Activated naive CD8-positive, alpha-beta T cell treated with anti-CD3 and anti-CD28 coated beads, Interleukin-2, amount 50 U/mL, for 24 hours (primary cell): Measurements from ENCODE around the gene BPI.
"Not testable (repeated sequence)": the region's sequence is repeated elsewhere in the genome, so short reads cannot be mapped to it uniquely, and the experiment has no call there.

Experiments used
- ATAC-seq: fragments of 150-1000 bp; cut with Tn5 transposase; one replicate; pipeline ENCODE4 v1.10.0; 2021
- DNase-seq: peaks from one replicate; pipeline ENCODE4 v3.0.0; 2021
- H3K27ac Mint-ChIP-seq: one replicate; pipeline ENCODE4 v1.8.0; 2021; ENCODE audit warnings: mild to moderate bottlenecking, mixed read lengths
- H3K27me3 Mint-ChIP-seq: one replicate; pipeline ENCODE4 v1.8.0; 2021; ENCODE audit warnings: mixed read lengths
- H3K36me3 Mint-ChIP-seq: one replicate; pipeline ENCODE4 v1.8.0; 2021; ENCODE audit warnings: low read depth, mixed read lengths
- H3K4me1 Mint-ChIP-seq: one replicate; pipeline ENCODE4 v1.8.0; 2021; ENCODE audit warnings: mixed read lengths
- H3K4me3 Mint-ChIP-seq: one replicate; pipeline ENCODE4 v1.8.0; 2021; ENCODE audit warnings: mild to moderate bottlenecking, moderate library complexity, mixed read lengths
- H3K9me3 Mint-ChIP-seq: one replicate; pipeline ENCODE4 v1.8.0; 2021; ENCODE audit warnings: mixed read lengths

Gene BPI

DNA sequence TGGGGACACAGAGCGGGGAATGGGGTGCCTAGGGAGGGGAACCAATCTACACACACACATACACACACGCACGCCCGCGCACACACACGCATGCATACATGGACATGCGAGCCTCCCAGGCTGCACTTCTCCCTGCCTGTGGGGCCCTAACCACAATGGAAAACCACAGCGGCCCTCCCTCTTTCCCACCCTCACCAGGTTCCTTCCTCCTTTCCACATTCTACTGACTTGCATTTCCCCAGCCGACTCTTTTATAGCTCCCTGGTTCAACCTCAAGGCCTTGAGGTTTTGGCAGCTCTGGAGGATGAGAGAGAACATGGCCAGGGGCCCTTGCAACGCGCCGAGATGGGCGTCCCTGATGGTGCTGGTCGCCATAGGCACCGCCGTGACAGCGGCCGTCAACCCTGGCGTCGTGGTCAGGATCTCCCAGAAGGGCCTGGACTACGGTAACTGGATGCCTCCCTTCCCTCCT, at the start of gene BPI:
Gene BPI (plus strand): TSS at position 249 of the 472 bp plus-strand sequence. CDS start 68 bp downstream, at position 317.
- Mint-ChIP-seq H3K27me3 (peaks cover 51% of the 10 kb centered on the region), H3K4me1 (peaks cover 11% of the 10 kb centered on the region), H3K27ac (no peak within 1 kb of the TSS), H3K9me3 (no peaks in the 10 kb centered on the region), H3K4me3 (no peak within 1 kb of the TSS), H3K36me3 (no peaks in the 10 kb centered on the region)
- DNase-seq (peak; percentile 24), ATAC-seq (peak; percentile 45)

- not testable (repeated sequence) for H3K9me3 Mint-ChIP-seq, H3K27ac Mint-ChIP-seq, DNase-seq, H3K36me3 Mint-ChIP-seq, ATAC-seq, H3K4me3 Mint-ChIP-seq, H3K4me1 Mint-ChIP-seq
- H3K27me3 Mint-ChIP-seq, result peaks cover 18% of the 10 kb centered on the region
Measured at GRCh38 chr20:38254621-38255020, 49.3 kb upstream of the BPI start.

DNA sequence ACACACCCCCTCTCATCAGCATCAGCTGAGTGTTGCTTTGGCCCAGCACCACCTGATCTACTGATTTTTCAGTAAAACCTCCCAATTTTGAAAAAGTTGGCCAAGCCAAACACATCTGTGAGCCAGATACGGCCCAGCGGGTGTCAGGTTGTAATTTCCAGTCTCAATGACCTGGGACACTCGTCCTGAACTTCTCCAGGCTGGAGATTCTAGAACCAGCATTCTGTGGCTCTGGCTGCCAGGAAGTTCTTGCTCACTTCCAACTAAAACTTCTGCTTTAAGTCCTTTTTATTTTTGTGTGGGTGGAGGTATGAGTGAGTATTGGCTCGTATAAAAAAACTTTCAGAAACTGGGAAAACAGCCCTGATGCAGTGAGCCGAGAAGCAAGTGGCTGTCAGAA, 48.6 kb upstream of the BPI start:
- no peaks in the 10 kb centered on the region for H3K9me3 Mint-ChIP-seq
- H3K4me3 Mint-ChIP-seq, result no peak overlapping the region
- no peak for ATAC-seq
- H3K4me1 Mint-ChIP-seq, result no peaks in the 10 kb centered on the region
- H3K36me3 Mint-ChIP-seq, result no peaks in the 10 kb centered on the region
- H3K27ac Mint-ChIP-seq, result no peak overlapping the region
- peaks cover 25% of the 10 kb centered on the region for H3K27me3 Mint-ChIP-seq
- no peak for DNase-seq

DNA sequence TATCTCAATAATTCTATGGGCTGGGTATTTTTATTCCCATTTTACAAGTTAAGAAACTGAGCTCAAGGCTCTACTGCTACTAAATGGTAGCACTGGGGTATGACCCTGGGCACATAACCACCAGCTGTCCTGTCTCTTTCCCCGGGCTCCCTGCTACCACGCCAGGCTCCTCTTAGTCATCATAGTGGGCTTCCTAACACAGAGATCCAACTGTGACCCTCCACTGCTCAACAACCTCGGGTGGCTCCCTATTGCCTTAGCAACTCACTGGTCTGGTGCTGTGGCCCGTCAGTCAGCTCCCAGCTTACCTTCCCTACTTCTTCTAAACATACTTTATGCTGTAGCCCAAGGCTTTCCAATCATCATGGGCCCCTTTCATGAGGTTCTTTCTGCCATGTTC, 47.9 kb upstream of the BPI start:
- H3K36me3 Mint-ChIP-seq, result no peaks in the 10 kb centered on the region
- peaks cover 30% of the 10 kb centered on the region for H3K27me3 Mint-ChIP-seq

GRCh38 chr20:38256966-38257365, 47.0 kb upstream of the BPI start:
- H3K4me3 Mint-ChIP-seq, result no peak overlapping the region
- H3K27ac Mint-ChIP-seq, result no peak overlapping the region
- no peaks in the 10 kb centered on the region for H3K36me3 Mint-ChIP-seq
- no peaks in the 10 kb centered on the region for H3K4me1 Mint-ChIP-seq
- DNase-seq (no peak), ATAC-seq (no peak)
- H3K9me3 Mint-ChIP-seq, result no peaks in the 10 kb centered on the region
- peaks cover 35% of the 10 kb centered on the region for H3K27me3 Mint-ChIP-seq

More for the DNA sequence above, 47.9 kb upstream of the BPI start:
- Mint-ChIP-seq H3K4me1 (no peaks in the 10 kb centered on the region), H3K9me3 (no peaks in the 10 kb centered on the region), H3K4me3 (no peak overlapping the region), H3K27ac (no peak overlapping the region)
- no peak for ATAC-seq
- no peak for DNase-seq

GRCh38 chr20:38258545-38259215, 45.3 kb upstream of the BPI start:
- ATAC-seq, result no peak
- Mint-ChIP-seq H3K27ac (no peak overlapping the region), H3K4me3 (no peak overlapping the region)

GRCh38 chr20:38260025-38260377, 44.0 kb upstream of the BPI start:
- no peak overlapping the region for H3K4me3 Mint-ChIP-seq
- peaks cover 50% of the 10 kb centered on the region for H3K27me3 Mint-ChIP-seq
- ATAC-seq (no peak), DNase-seq (no peak)
- no peak overlapping the region for H3K27ac Mint-ChIP-seq
- H3K36me3 Mint-ChIP-seq, result no peaks in the 10 kb centered on the region
- H3K4me1 Mint-ChIP-seq, result no peaks in the 10 kb centered on the region
- no peaks in the 10 kb centered on the region for H3K9me3 Mint-ChIP-seq

More at GRCh38 chr20:38258545-38259215, 45.3 kb upstream of the BPI start:
- Mint-ChIP-seq H3K9me3 (no peaks in the 10 kb centered on the region), H3K36me3 (no peaks in the 10 kb centered on the region), H3K4me1 (no peaks in the 10 kb centered on the region), H3K27me3 (peaks cover 42% of the 10 kb centered on the region)
- DNase-seq, result no peak

- Mint-ChIP-seq H3K9me3 (no peaks in the 10 kb centered on the region), H3K4me3 (no peak within 1 kb of the TSS), H3K36me3 (no peaks in the 10 kb centered on the region), H3K27me3 (peaks cover 51% of the 10 kb centered on the region), H3K27ac (no peak within 1 kb of the TSS), H3K4me1 (no peaks in the 10 kb centered on the region)
- ATAC-seq, result no peak
- DNase-seq, result no peak
Measured at GRCh38 chr20:38260378-38261053, 43.4 kb upstream of the BPI start, which contains the start of gene KIAA1755. Gene KIAA1755, minus strand, starts transcription at chr20:38260735. Its CDS starts 235 bp downstream, at chr20:38260500.

DNA sequence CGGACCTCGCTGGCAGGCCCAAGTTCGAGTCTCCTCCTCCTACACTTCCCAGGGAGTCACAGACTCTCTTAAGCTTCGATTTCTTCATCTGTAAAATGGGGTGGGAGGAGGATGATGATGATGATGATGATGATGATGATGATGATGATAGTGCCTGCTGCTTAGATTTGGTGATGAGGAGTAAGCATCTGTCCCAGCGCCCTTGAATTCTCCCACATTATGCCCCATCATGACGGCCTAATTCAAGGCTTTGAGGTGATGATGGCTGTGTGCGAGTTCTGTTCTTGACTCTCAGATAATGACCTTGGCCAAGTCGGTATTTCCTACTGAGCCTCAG, 42.9 kb upstream of the BPI start:
- DNase-seq, result no peak
- no peaks in the 10 kb centered on the region for H3K36me3 Mint-ChIP-seq
- H3K27me3 Mint-ChIP-seq, result peaks cover 53% of the 10 kb centered on the region
- H3K9me3 Mint-ChIP-seq, result no peaks in the 10 kb centered on the region
- no peaks in the 10 kb centered on the region for H3K4me1 Mint-ChIP-seq
- H3K27ac Mint-ChIP-seq, result no peak overlapping the region
- no peak overlapping the region for H3K4me3 Mint-ChIP-seq
- ATAC-seq, result no peak

DNA sequence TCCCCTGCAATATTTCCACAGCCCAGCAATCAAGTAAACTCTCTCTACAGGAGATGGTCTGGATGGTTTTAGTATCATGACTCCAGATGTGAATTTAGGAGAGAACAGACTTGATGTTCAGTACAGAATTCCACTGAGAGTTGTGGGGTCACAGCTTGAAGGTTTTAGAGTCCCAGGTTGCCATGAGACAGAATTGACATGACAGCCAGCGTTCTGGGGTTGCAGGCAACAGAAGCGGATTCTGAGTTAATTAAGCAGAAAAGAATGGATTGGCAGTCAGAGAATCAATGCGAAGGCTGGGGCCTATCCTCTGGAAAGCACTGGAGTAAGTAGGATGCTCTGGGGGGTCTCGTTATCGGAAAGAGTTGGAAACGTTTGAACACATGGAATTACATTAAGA, 41.0 kb upstream of the BPI start:
- Mint-ChIP-seq H3K36me3 (no peaks in the 10 kb centered on the region), H3K4me3 (no peak overlapping the region), H3K4me1 (no peaks in the 10 kb centered on the region), H3K9me3 (no peaks in the 10 kb centered on the region), H3K27ac (no peak overlapping the region), H3K27me3 (peaks cover 52% of the 10 kb centered on the region)
- ATAC-seq (no peak), DNase-seq (no peak)

DNA sequence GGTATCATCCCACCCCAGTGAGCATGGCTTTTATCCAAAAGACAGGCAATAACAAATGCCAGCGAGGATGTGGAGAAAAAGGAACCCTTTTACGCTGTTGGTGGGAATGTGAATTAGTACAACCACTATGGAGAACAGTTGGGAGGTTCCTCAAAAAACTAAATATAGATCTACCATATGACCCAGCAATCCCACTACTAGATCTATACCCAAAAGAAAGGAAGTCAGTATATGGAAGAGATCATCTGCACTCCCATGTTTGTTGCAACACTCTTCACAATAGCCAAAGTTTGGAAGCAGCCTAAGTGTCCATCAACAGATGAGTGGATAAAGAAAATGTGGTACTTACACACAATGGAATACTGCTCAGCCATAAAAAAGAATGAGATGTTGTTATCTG, 37.5 kb upstream of the BPI start:
- no peaks in the 10 kb centered on the region for H3K36me3 Mint-ChIP-seq
- ATAC-seq, result no peak
- no peaks in the 10 kb centered on the region for H3K9me3 Mint-ChIP-seq
- peaks cover 34% of the 10 kb centered on the region for H3K27me3 Mint-ChIP-seq
- H3K4me3 Mint-ChIP-seq, result no peak overlapping the region
- H3K27ac Mint-ChIP-seq, result no peak overlapping the region
- no peaks in the 10 kb centered on the region for H3K4me1 Mint-ChIP-seq
- no peak for DNase-seq

GRCh38 chr20:38267296-38267695, 36.7 kb upstream of the BPI start:
- DNase-seq (no peak), ATAC-seq (no peak)
- Mint-ChIP-seq H3K4me3 (no peak overlapping the region), H3K27ac (no peak overlapping the region), H3K9me3 (no peaks in the 10 kb centered on the region), H3K4me1 (no peaks in the 10 kb centered on the region), H3K27me3 (peaks cover 30% of the 10 kb centered on the region), H3K36me3 (no peaks in the 10 kb centered on the region)

GRCh38 chr20:38267901-38268514, 35.9 kb upstream of the BPI start:
- ATAC-seq (no peak), DNase-seq (no peak)
- Mint-ChIP-seq H3K27ac (no peak overlapping the region), H3K4me3 (no peak overlapping the region), H3K27me3 (peaks cover 25% of the 10 kb centered on the region), H3K4me1 (no peaks in the 10 kb centered on the region), H3K36me3 (no peaks in the 10 kb centered on the region), H3K9me3 (no peaks in the 10 kb centered on the region)

DNA sequence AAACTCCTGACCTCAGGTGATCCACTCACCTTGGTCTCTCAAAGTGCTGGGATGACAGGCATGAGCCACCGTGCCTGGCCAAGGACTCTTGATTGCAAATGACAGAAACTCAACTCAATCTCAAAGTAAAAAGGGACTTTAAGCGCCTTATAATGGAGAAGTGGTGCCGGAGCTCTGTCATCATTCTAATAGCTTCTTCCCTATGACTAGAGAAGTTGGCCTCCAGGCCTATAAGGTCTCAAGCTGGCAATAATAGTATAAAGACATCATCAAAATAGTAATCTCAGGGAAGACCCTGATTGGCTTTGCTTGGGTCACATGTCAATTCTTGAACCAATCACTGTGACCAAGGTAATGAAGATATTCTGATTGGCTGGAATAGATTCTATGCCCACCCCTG, 34.9 kb upstream of the BPI start:
- ATAC-seq (no peak), DNase-seq (no peak)
- Mint-ChIP-seq H3K27ac (no peak overlapping the region), H3K9me3 (no peaks in the 10 kb centered on the region), H3K27me3 (peaks cover 25% of the 10 kb centered on the region), H3K4me3 (no peak overlapping the region), H3K36me3 (no peaks in the 10 kb centered on the region), H3K4me1 (no peaks in the 10 kb centered on the region)

- Mint-ChIP-seq H3K27me3 (peaks cover 21% of the 10 kb centered on the region), H3K9me3 (no peaks in the 10 kb centered on the region), H3K36me3 (no peaks in the 10 kb centered on the region), H3K4me3 (no peak overlapping the region), H3K4me1 (no peaks in the 10 kb centered on the region), H3K27ac (no peak overlapping the region)
- ATAC-seq (no peak), DNase-seq (no peak)
Measured at GRCh38 chr20:38269715-38270114, 34.2 kb upstream of the BPI start.
